ENCODE results near the gene CREBBP. TPM values are rescaled to one million over a fixed set of nuclear protein-coding genes. Genes with fewer than 3 reads are reported as not detected.

Gene CREBBP
- total and polyA plus RNA-seq, 2 experiments from 2014 or later = 24.4 to 33.8 TPM

GRCh38 chr16:3800019-3800418 lies 80.5 kb downstream of the CREBBP start:
- no peak overlapping the region for H3K4me3 ChIP-seq
- H3K36me3 ChIP-seq = no peaks in the 10 kb centered on the region
- DNase-seq (ENCODE audit: low read depth in 1 of 2, low spot score in 1 of 2) = no peak
- no peaks in the 10 kb centered on the region for H3K9me3 ChIP-seq (ENCODE audit: low read depth)
- no peaks in the 10 kb centered on the region for H3K4me1 ChIP-seq (ENCODE audit: low read depth)
- H3K27ac ChIP-seq = no peak overlapping the region
- no peaks in the 10 kb centered on the region for H3K27me3 ChIP-seq
- TF ChIP-seq CTCF (IDR thresholded peaks at IDR 0.05; ENCODE audit: low read depth, low read length) = no peak

GRCh38 chr16:3799354-3799753 lies 81.2 kb downstream of the CREBBP start:
- TF ChIP-seq CTCF (IDR thresholded peaks at IDR 0.05; ENCODE audit: low read depth, low read length) = no peak

GRCh38 chr16:3798838-3799237 lies 81.7 kb downstream of the CREBBP start:
- H3K36me3 ChIP-seq = no peaks in the 10 kb centered on the region
- H3K27me3 ChIP-seq = no peaks in the 10 kb centered on the region
- H3K27ac ChIP-seq = no peak overlapping the region
- DNase-seq (ENCODE audit: low read depth in 1 of 2, low spot score in 1 of 2) = no peak
- no peak for TF ChIP-seq CTCF (IDR thresholded peaks at IDR 0.05; ENCODE audit: low read depth, low read length)
- H3K4me1 ChIP-seq (ENCODE audit: low read depth) = no peaks in the 10 kb centered on the region
- H3K4me3 ChIP-seq = no peak overlapping the region
- H3K9me3 ChIP-seq (ENCODE audit: low read depth) = no peaks in the 10 kb centered on the region

More at GRCh38 chr16:3799354-3799753, 81.2 kb downstream of the CREBBP start:
- no peak overlapping the region for H3K27ac ChIP-seq
- no peak overlapping the region for H3K4me3 ChIP-seq
- H3K36me3 ChIP-seq = no peaks in the 10 kb centered on the region
- no peaks in the 10 kb centered on the region for H3K4me1 ChIP-seq (ENCODE audit: low read depth)
- H3K9me3 ChIP-seq (ENCODE audit: low read depth) = no peaks in the 10 kb centered on the region
- no peaks in the 10 kb centered on the region for H3K27me3 ChIP-seq
- DNase-seq (ENCODE audit: low read depth in 1 of 2, low spot score in 1 of 2) = no peak

- no peaks in the 10 kb centered on the region for H3K9me3 ChIP-seq (ENCODE audit: low read depth)
- H3K4me3 ChIP-seq = no peak overlapping the region
- H3K27ac ChIP-seq = no peak overlapping the region
- H3K4me1 ChIP-seq (ENCODE audit: low read depth) = no peaks in the 10 kb centered on the region
- H3K27me3 ChIP-seq = no peaks in the 10 kb centered on the region
- TF ChIP-seq CTCF (IDR thresholded peaks at IDR 0.05; ENCODE audit: low read depth, low read length) = no peak
- no peaks in the 10 kb centered on the region for H3K36me3 ChIP-seq
- DNase-seq (ENCODE audit: low read depth in 1 of 2, low spot score in 1 of 2) = no peak
Measured at GRCh38 chr16:3797904-3798811, 82.4 kb downstream of the CREBBP start.

GRCh38 chr16:3797473-3797872 lies 83.0 kb downstream of the CREBBP start:
- Histone ChIP-seq H3K9me3 (ENCODE audit: low read depth) (no peaks in the 10 kb centered on the region), H3K4me3 (no peak overlapping the region), H3K27me3 (no peaks in the 10 kb centered on the region), H3K27ac (no peak overlapping the region), H3K36me3 (peaks cover under 1% of the 10 kb centered on the region), H3K4me1 (ENCODE audit: low read depth) (no peaks in the 10 kb centered on the region)
- DNase-seq (ENCODE audit: low read depth in 1 of 2, low spot score in 1 of 2) = no peak
- TF ChIP-seq CTCF (IDR thresholded peaks at IDR 0.05; ENCODE audit: low read depth, low read length) = no peak
